Brain pericyte (primary cell): ENCODE measurements around the gene ACYP2.

ENCODE experiments used
- DNase-seq: peaks from one replicate; pipeline ENCODE4 v3.0.0-alpha.2; 2012; ENCODE audit warnings: low read depth, low spot score

Gene ACYP2

DNA sequence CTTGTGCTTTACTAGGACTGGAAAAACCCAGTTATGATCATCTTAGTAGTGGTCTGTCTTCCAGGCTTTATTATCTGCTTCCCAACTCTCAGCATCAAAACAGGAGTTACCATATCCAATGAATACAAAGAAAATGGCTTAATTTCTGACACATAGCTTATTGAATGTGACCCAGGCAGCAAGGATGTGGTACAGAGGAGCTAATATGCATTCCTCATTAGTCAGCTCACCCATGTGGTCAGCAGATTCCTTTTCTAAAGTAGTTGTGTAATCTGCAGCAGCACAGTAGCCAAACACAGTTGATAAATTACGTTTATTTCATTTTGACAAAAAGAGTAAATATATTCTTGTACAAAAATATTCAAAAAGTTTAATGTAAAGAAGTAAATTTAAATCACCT lies 97.0 kb downstream of the ACYP2 start:
- DNase-seq = no peak

- DNase-seq = no peak
Observed at GRCh38 chr2:54213082-54213481, 97.7 kb downstream of the ACYP2 start.

GRCh38 chr2:54224997-54225396 lies 109.6 kb downstream of the ACYP2 start:
- no peak for DNase-seq

- no peak for DNase-seq
Observed at GRCh38 chr2:54226260-54226659, 110.8 kb downstream of the ACYP2 start.

DNA sequence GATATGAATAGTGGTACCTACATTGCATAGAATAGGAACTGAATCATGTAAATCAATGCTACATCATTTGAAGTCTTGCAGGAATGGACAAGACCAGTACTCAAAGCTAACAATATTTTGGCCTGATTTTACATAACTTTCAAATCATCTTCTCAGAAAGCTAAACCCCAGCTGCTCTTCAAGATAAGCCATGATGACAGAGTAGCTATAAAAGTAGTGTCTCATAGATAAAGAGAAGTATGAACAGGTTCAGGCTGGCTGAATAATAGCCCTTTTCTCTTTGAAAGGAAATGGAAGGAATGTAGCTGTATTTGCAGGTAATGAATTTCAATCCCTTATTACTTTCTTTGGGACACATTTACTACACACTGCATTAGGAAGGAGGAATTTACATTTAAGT lies 112.4 kb downstream of the ACYP2 start:
- DNase-seq = no peak

GRCh38 chr2:54228945-54229344 lies 113.5 kb downstream of the ACYP2 start:
- DNase-seq = no peak

DNA sequence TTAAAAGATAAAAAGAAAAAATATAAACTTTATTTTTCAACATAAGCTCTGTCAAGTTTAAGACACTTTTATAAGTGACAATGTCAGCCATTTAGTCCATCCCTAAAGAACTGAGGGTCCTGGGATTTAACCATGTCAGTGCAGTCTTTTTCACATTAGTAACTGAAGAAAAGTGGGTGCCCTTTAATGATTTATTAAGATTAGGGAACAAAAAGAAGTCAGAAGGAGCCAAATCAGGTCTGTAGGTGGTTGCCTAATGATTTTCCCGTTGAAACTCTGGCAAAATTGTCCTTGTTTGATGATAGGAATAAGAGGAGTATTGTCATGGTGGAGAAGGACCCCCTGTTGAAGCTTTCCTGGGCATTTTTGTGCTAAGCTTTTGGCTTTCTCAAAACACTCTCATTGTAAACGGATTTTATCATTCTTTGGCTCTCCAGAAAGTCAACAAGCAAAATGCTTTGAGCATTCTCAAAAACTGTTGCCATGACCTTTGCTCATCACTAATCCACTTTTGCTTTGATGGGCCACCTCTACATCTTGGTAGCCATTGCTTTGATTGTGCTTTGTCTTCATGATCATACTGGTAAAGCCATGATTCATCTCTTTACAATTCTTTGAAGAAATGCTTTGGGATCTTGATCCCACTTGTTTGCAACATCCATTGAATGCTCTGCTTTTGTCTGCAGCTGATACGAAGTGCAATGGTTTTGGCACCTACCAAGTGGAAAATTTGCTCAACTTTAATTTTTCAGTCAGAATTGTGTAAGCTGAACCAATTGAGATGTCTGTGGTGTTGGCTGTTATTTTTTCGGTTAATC lies 118.6 kb downstream of the ACYP2 start:
- DNase-seq = no peak

GRCh38 chr2:54237428-54237827 lies 122.0 kb downstream of the ACYP2 start:
- DNase-seq = no peak

- DNase-seq = peak; percentile 90
Observed at GRCh38 chr2:54239427-54239826, 124.0 kb downstream of the ACYP2 start.

DNA sequence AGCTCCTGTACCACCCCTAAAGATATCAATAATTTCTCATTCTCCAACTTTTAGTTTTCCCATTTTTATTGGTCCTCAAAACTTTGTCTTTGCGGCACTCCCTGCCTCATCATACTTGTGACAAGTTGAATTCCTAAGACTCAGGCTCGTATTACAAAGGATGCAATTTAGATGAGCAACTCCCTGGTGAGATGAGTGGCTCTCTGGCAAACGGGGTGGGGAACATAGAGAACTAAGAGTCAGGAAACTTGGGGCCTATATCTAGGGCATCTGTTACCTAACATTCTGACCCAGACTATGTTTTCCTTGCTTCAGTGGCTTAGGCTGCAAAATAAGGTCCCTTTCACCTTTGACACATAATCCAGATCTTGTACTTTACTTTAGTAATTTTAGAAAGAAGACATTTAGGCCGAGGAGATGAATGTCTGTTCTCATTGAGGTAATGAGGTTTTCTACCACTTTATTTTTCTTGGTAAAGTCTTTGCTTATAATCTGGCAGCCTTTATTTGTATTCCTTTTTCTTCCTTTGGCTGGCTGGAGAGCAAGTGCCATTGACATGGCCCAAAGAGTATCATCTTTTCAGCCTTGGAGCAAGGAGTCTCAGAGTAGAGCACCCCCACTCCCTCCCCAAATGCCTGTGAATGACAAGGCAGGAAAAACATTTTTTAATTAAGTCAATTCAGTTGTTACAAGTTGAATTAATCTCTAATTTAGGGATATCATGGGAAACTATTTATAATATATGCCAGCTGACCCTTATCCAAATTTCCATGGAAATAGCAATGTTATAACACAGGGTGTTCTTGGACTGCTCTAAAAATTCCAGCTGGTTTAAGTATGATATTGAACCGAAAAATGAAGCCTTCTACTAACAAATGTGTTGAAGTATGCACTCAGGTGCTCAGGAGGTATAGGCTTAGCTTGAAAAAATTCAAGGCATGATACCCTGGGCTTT lies 125.4 kb downstream of the ACYP2 start:
- DNase-seq = no peak

- DNase-seq = no peak
Observed at GRCh38 chr2:54247115-54247514, 131.7 kb downstream of the ACYP2 start.

GRCh38 chr2:54249629-54250028 lies 134.2 kb downstream of the ACYP2 start:
- no peak for DNase-seq

- DNase-seq = no peak
Observed at GRCh38 chr2:54254180-54254579, 138.8 kb downstream of the ACYP2 start.

DNA sequence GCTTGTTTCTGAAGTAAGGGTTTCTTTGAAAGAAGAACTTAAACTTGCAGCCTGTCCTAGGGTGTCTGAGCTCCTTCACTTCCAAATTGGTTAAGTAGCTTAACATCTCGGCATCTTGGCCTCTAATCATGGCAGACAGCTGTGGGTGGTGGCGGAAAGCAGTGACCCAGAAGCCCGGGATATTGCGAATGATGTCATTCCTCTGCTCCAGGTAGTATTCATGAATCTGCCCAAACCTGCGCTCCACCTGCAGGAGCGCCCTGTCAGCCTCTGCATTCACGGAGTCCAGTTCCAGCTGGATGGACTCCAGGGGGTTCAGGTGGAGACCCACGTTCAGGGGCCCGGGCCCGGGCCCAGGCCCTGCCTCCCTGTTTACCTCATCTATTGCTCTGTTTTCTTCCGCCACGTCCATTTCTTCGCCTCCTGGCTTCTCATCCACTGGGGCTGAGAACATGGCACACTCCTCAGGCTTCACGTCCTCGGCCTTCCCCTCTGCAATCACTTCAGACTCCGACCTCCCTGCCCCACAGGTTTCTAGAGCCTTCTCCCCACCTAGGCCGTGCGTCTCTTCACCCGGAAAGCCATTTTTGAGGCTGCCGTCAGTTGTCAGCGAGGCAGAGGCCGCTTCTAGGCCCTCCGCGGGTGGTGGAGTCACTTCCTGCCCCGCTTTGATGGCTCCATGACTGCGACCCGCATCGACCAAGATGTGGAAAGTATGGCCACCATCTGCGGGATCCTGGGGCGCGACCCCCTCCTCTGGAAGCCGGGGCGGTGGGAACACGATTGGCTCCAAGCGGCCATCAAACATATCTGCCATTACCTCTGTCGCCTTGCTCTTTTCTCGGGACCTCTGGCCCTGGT lies 140.0 kb downstream of the ACYP2 start:
- DNase-seq = no peak

GRCh38 chr2:54256091-54256694 lies 140.8 kb downstream of the ACYP2 start, which contains the start of gene TSPYL6:
TSPYL6 (minus strand) TSS chr2:54256229; CDS start chr2:54256151, 78 bp downstream.
- DNase-seq = no peak

DNA sequence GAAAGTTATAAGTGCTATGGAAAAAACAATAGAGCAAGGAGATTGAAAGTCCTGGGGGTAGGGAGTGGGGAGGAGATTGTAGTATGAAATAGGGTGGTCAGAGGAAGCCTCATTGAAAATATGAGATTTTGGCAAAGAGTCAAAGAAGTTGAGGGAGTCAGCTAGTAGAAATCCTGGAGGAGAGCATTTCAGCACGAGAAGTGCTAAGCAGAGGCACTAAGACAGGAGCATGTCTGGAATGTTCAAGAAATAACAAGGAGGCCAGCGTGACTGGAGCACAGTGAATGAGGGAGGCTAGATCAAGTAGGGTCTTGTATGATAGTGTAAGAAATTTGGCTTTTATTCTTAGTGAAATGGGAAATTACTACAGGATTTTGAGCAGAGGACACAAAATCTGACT lies 142.8 kb downstream of the ACYP2 start:
- no peak for DNase-seq

- DNase-seq = no peak
Observed at GRCh38 chr2:54259413-54260240, 144.2 kb downstream of the ACYP2 start.

- DNase-seq = no peak
Observed at GRCh38 chr2:54260241-54260595, 144.8 kb downstream of the ACYP2 start.

GRCh38 chr2:54261537-54261936 lies 146.1 kb downstream of the ACYP2 start:
- no peak for DNase-seq

- DNase-seq = no peak
Observed at GRCh38 chr2:54262015-54262765, 146.8 kb downstream of the ACYP2 start.
